Endothelial cell of umbilical vein (primary cell): ENCODE data around the gene PLD1. TPM values are rescaled to one million over a fixed set of nuclear protein-coding genes. Genes with fewer than 3 reads are reported as not detected.

Experiments
- BruUV-seq: library from RNA; stranded (reverse); fragments of 400-500 nt; replicated peaks from 2 replicates; lab custom pipeline; 2021; lab: Mats Ljungman, UMichigan
- CTCF ChIA-PET: fragments of 300-600, 350-600 bp; sonication (Branson Sonifier 250); formaldehyde crosslinking; loops from one replicate; lab custom pipeline; 2021; ENCODE audit warnings: antibody characterized with exemption, inconsistent platforms; lab: Charles Lee
- POLR2A ChIA-PET: fragments of 300-600, 350-600 bp; sonication (Branson Sonifier 250); formaldehyde crosslinking; loops from one replicate; lab custom pipeline; 2021; ENCODE audit warnings: antibody characterized with exemption, inconsistent platforms; lab: Charles Lee
- DNase-seq: peaks from one replicate; pipeline ENCODE4 v3.0.0-alpha.2; 2011; ENCODE audit warnings: low read depth, low spot score
- FAIRE-seq: peaks from 2 replicates; lab custom pipeline; 2011; peaks lifted over from hg19 to GRCh38; lab: Jason Lieb, UNC
- H2AFZ ChIP-seq: 2 replicates; pipeline ENCODE4 v1.6.0; 2012; ENCODE audit warnings: low read depth, low read length, control low read depth, inconsistent platforms
- H3K27ac ChIP-seq: 2 replicates; pipeline ENCODE4 v1.5.1; 2011; ENCODE audit warnings: low read depth, mild to moderate bottlenecking, control low read depth, low read length, moderate library complexity; ENCODE audit not compliant: insufficient read depth
- H3K27me3 ChIP-seq, 2 experiments: 2 replicates each; pipeline versions ENCODE4 v1.6.0 to v1.6.1; 2011; ENCODE audit warnings: low read length in 2 of 2, mixed read lengths in 1 of 2; ENCODE audit not compliant: control insufficient read depth in 2 of 2, insufficient read depth in 2 of 2
- H3K36me3 ChIP-seq, 2 experiments: 2 replicates in 1 of 2; 3 replicates in 1 of 2; pipeline ENCODE4 v1.5.1; 2011; ENCODE audit warnings: low read length in 2 of 2, mild to moderate bottlenecking in 1 of 2, moderate library complexity in 1 of 2; ENCODE audit not compliant: control insufficient read depth in 2 of 2, insufficient read depth in 2 of 2; ENCODE audit errors: extremely low read depth in 1 of 2
- H3K4me1 ChIP-seq: 3 replicates; pipeline ENCODE4 v1.5.1; 2011; ENCODE audit warnings: mild to moderate bottlenecking, low read length; ENCODE audit not compliant: control insufficient read depth, insufficient read depth; ENCODE audit errors: extremely low read depth
- H3K4me2 ChIP-seq: 2 replicates; pipeline ENCODE4 v1.6.1; 2011; ENCODE audit warnings: low read length, control low read depth, mixed read lengths; ENCODE audit not compliant: insufficient read depth
- H3K4me3 ChIP-seq, 3 experiments: fragments of 200-600 bp in 1 of 3; sonication (generic), shearing (Covaris generic) in 1 of 3; replicated peaks in 1 of 3; 2 replicates each; pipeline ENCODE4 v1.5.1; 2011 to 2016; ENCODE audit warnings: control low read depth in 3 of 3, low read length in 3 of 3, mild to moderate bottlenecking in 2 of 3, inconsistent platforms in 1 of 3, low read depth in 1 of 3, moderate library complexity in 1 of 3; ENCODE audit not compliant: insufficient read depth in 1 of 3
- H3K79me2 ChIP-seq: 2 replicates; pipeline ENCODE4 v1.6.0; 2012; ENCODE audit warnings: low read length, inconsistent platforms; ENCODE audit not compliant: control insufficient read depth, insufficient read depth
- H3K9ac ChIP-seq: replicated peaks from 2 replicates; pipeline ENCODE3; 2011; ENCODE audit warnings: low read length, control low read depth; ENCODE audit not compliant: insufficient read depth; ENCODE audit errors: extremely low read depth
- H3K9me1 ChIP-seq: replicated peaks from 3 replicates; pipeline ENCODE4 v1.6.0; 2011; ENCODE audit warnings: mild to moderate bottlenecking, low read length; ENCODE audit not compliant: control insufficient read depth, insufficient read depth; ENCODE audit errors: extremely low read depth
- H3K9me3 ChIP-seq: replicated peaks from 2 replicates; pipeline ENCODE4 v1.5.1; 2012; ENCODE audit warnings: low read length, inconsistent platforms; ENCODE audit not compliant: control insufficient read depth, insufficient read depth
- H4K20me1 ChIP-seq: replicated peaks from 2 replicates; pipeline ENCODE3; 2011; ENCODE audit warnings: mild to moderate bottlenecking, low read length; ENCODE audit not compliant: control insufficient read depth, insufficient read depth; ENCODE audit errors: extremely low read depth
- CTCF ChIP-seq, 2 donors: IDR thresholded peaks; 1 replicate in 1 of 2; 2 replicates in 1 of 2; pipeline ENCODE4 v1.5.1; 2011; ENCODE audit warnings: low read length in 2 of 2, mild to moderate bottlenecking in 2 of 2, moderate library complexity in 2 of 2, control low read depth in 1 of 2, inconsistent platforms in 1 of 2, low read depth in 1 of 2; ENCODE audit not compliant: insufficient read depth in 1 of 2; ENCODE audit errors: extremely low read depth in 1 of 2
- EZH2 ChIP-seq: IDR thresholded peaks from 2 replicates; pipeline ENCODE4 v1.6.1; 2012; ENCODE audit warnings: borderline replicate concordance, low read depth, mild to moderate bottlenecking, moderate library complexity, low read length, inconsistent platforms; ENCODE audit not compliant: severe bottlenecking
- FOS ChIP-seq: IDR thresholded peaks from 2 replicates; pipeline ENCODE4 v1.6.1; 2011; ENCODE audit warnings: mild to moderate bottlenecking, low read length, moderate library complexity, borderline replicate concordance; ENCODE audit not compliant: insufficient read depth
- GATA2 ChIP-seq: IDR thresholded peaks from 2 replicates; pipeline ENCODE4 v1.7.0; 2011; ENCODE audit warnings: low read depth, mild to moderate bottlenecking, moderate library complexity, mixed read lengths, low read length; ENCODE audit not compliant: insufficient read length, insufficient read depth
- JUN ChIP-seq: IDR thresholded peaks from 2 replicates; pipeline ENCODE4 v1.6.1; 2011; ENCODE audit warnings: borderline replicate concordance, low read depth; ENCODE audit not compliant: insufficient read length, insufficient read depth
- MAX ChIP-seq: IDR thresholded peaks from 2 replicates; pipeline ENCODE4 v1.6.1; 2011; ENCODE audit not compliant: insufficient read depth, insufficient read length
- MYC ChIP-seq: IDR thresholded peaks from one replicate; pipeline ENCODE4 v1.6.1; 2011; ENCODE audit warnings: mild to moderate bottlenecking, low read depth, low read length
- POLR2A ChIP-seq: IDR thresholded peaks from 2 replicates; pipeline ENCODE4 v1.6.1; 2012; ENCODE audit warnings: low read depth, mild to moderate bottlenecking, control low read depth, low read length
- POLR2AphosphoS5 ChIP-seq: IDR thresholded peaks from 2 replicates; pipeline ENCODE4 v1.6.1; 2012; ENCODE audit warnings: low read depth, mild to moderate bottlenecking, control low read depth, low read length, moderate library complexity; ENCODE audit not compliant: insufficient read depth
- dilution Hi-C: fragments of 300-500 bp; cut with MboI; formaldehyde crosslinking; loops from one replicate; pipeline ENCODE4 v1.15.0; 2019; ENCODE audit warnings: low sequenced_read_pairs; ENCODE audit not compliant: extremely low pct_ligation_motif_present
- intact Hi-C: fragments of 100-400 bp; cut with micrococcal nuclease; formaldehyde crosslinking; loops from one replicate; pipeline ENCODE4 v1.10.0; 2022
- polyA plus RNA-seq, 4 experiments: library from polyadenylated mRNA; depleted of rRNA in 3 of 4; stranded (reverse) in 3 of 4; unstranded in 1 of 4; fragments of >200 nt; gene quantifications; 2 replicates each; pipeline versions ENCODE4 v1.2.1 to v1.2.3, GENCODE V29; 2011 to 2012; ENCODE audit warnings: missing spikeins in 1 of 4
- total RNA-seq: library from RNA; stranded (reverse); gene quantifications from 2 replicates; pipeline ENCODE4 v1.2.3, GENCODE V29; 2021

The PLD1 gene
- total and polyA plus RNA-seq, 2 donors (not counting 3 experiments of a cell fraction or from before 2014, with no cell fraction given) = 42.0 to 108 TPM

DNA sequence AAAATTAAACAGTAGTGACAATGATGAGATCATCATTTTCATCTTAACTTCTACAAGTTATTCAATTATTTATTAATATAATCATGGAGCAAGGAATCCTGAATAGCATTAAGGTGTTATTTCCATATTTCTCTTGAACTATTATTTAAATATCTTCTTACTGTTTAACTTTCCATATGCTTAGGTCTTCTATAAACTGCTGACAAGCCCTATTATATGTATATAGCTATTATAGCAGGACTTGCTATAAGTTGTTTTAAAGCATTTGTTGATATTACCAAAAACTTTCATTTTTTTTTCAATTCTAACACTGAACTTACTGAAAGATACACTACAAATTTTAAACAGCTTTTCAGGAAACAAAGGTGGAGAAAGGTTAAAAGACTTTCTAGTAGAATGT lies 76.7 kb downstream of the PLD1 start:
- BruUV-seq = no TSS peak
- Histone ChIP-seq H4K20me1 (no peaks in the 10 kb centered on the region), H3K27ac (no peak overlapping the region), H3K79me2 (no peaks in the 10 kb centered on the region), H3K4me3 (no peak overlapping the region), H3K9me3 (no peaks in the 10 kb centered on the region), H2AFZ (no peak overlapping the region), H3K4me2 (no peak overlapping the region), H3K4me1 (peaks cover 1% of the 10 kb centered on the region), H3K9me1 (no peaks in the 10 kb centered on the region), H3K27me3 (no peaks in the 10 kb centered on the region), H3K9ac (no peak overlapping the region), H3K36me3 (peaks cover 12 to 13% of the 10 kb centered on the region in 2 experiments)
- ChIA-PET POLR2A (no interaction called here), CTCF (interaction anchor here (0.9 kb wide), 1 partner anchor 29 kb away, joined by 3 read pairs; no protein-coding TSS in a partner anchor)
- intact Hi-C loops (no loop called here), dilution Hi-C loops (no loop called here)
- no peak for TF ChIP-seq JUN
- no peak for TF ChIP-seq POLR2A
- no peak for TF ChIP-seq MAX
- no peak for TF ChIP-seq CTCF (IDR thresholded peaks at IDR 0.05; ENCODE audit: extremely low read depth in 1 of 2, insufficient read depth in 1 of 2, low read depth in 1 of 2, low read length in 2 of 2)
- TF ChIP-seq GATA2 = no peak
- no peak for TF ChIP-seq EZH2
- no peak for TF ChIP-seq MYC
- TF ChIP-seq FOS = no peak
- no peak for TF ChIP-seq POLR2AphosphoS5
- no peak for FAIRE-seq
- DNase-seq = no peak
